Peyer's patch (tissue), 4 donors: ENCODE data around the gene CSNK2B. TPM values are rescaled to one million over a fixed set of nuclear protein-coding genes. Genes with fewer than 3 reads are reported as not detected.

ENCODE experiments used
- DNase-seq, 3 donors: peaks; one replicate each; pipeline ENCODE4 v3.0.0-alpha.2; 2017 to 2019
- H3K27ac ChIP-seq, 4 donors: fragments of 200-600 bp; sonication (generic); one replicate each; pipeline ENCODE4 v1.5.1; 2016 to 2019
- H3K27me3 ChIP-seq, 2 donors: fragments of 200-600 bp; sonication (generic); one replicate each; pipeline ENCODE4 v1.5.1; 2019
- H3K36me3 ChIP-seq, 3 donors: fragments of 200-600 bp; sonication (generic); one replicate each; pipeline ENCODE4 v1.5.1; 2016 to 2019
- H3K4me1 ChIP-seq, 4 donors: fragments of 200-600 bp; sonication (generic); one replicate each; pipeline ENCODE4 v1.5.1; 2016 to 2019
- H3K4me3 ChIP-seq, 4 donors: fragments of 200-600 bp; sonication (generic); 1 replicate in 3 of 4; 2 replicates in 1 of 4; pipeline ENCODE4 v1.5.1; 2016 to 2019; ENCODE audit warnings: mild to moderate bottlenecking in 1 of 4
- H3K9me3 ChIP-seq, 4 donors: fragments of 200-600 bp; sonication (generic); one replicate each; pipeline ENCODE4 v1.5.1; 2016 to 2019; ENCODE audit warnings: mild to moderate bottlenecking in 1 of 4
- CTCF ChIP-seq, 6 experiments: fragments of 450-650 bp in 4 of 6; fragments of 200-600 bp in 2 of 6; sonication (generic) in 1 of 6; IDR thresholded peaks; one replicate each; pipeline ENCODE4 v1.5.1; 2017 to 2019; ENCODE audit warnings: antibody characterized with exemption in 6 of 6, mild to moderate bottlenecking in 3 of 6, moderate library complexity in 1 of 6
- POLR2A ChIP-seq, 2 donors: fragments of 450-650 bp; IDR thresholded peaks; one replicate each; pipeline ENCODE4 v1.5.1; 2017; ENCODE audit warnings: antibody characterized with exemption in 2 of 2, mild to moderate bottlenecking in 2 of 2, moderate library complexity in 2 of 2
- total RNA-seq, 4 donors: library from RNA; depleted of rRNA; stranded (reverse); fragments of >200 nt; gene quantifications; one replicate each; pipeline ENCODE4 v1.1.0, GENCODE V29; 2016

CSNK2B gene
- total RNA-seq, 4 donors from 2014 or later: 209 to 243 (median 227) TPM

GRCh38 chr6:31639043-31639442 lies 26.8 kb upstream of the CSNK2B start:
- TF ChIP-seq CTCF (IDR thresholded peaks at IDR 0.05) (no peak), POLR2A (IDR thresholded peaks at IDR 0.05) (no peak)
- H3K27ac ChIP-seq: no peak overlapping the region
- peaks cover 0 to 99% (median 7%) of the 10 kb centered on the region in 3 donors for H3K36me3 ChIP-seq
- H3K4me3 ChIP-seq: no peak overlapping the region
- H3K4me1 ChIP-seq: no peaks in the 10 kb centered on the region
- no peaks in the 10 kb centered on the region for H3K9me3 ChIP-seq
- H3K27me3 ChIP-seq: no peaks in the 10 kb centered on the region
- no peak for DNase-seq

GRCh38 chr6:31639449-31639861 lies 26.4 kb upstream of the CSNK2B start:
- Histone ChIP-seq H3K36me3 (peaks cover 0 to 99% (median 7%) of the 10 kb centered on the region in 3 donors), H3K27ac (no peak overlapping the region), H3K4me1 (no peaks in the 10 kb centered on the region), H3K4me3 (no peak overlapping the region), H3K9me3 (no peaks in the 10 kb centered on the region), H3K27me3 (no peaks in the 10 kb centered on the region)
- TF ChIP-seq POLR2A (IDR thresholded peaks at IDR 0.05) (no peak), CTCF (IDR thresholded peaks at IDR 0.05) (no peak)
- no peak for DNase-seq

- H3K27me3 ChIP-seq: no peaks in the 10 kb centered on the region
- peaks cover 0 to 99% (median 7%) of the 10 kb centered on the region in 3 donors for H3K36me3 ChIP-seq
- H3K27ac ChIP-seq: no peak overlapping the region
- no peak for DNase-seq
- no peaks in the 10 kb centered on the region for H3K4me1 ChIP-seq
- no peak overlapping the region for H3K4me3 ChIP-seq
- H3K9me3 ChIP-seq: no peaks in the 10 kb centered on the region
- TF ChIP-seq POLR2A (IDR thresholded peaks at IDR 0.05): no peak
- TF ChIP-seq CTCF (IDR thresholded peaks at IDR 0.05): no peak
Observed at GRCh38 chr6:31640612-31641011, 25.3 kb upstream of the CSNK2B start.

GRCh38 chr6:31641370-31641769 lies 24.5 kb upstream of the CSNK2B start:
- no peaks in the 10 kb centered on the region for H3K4me1 ChIP-seq
- peaks cover 0 to 99% (median 7%) of the 10 kb centered on the region in 3 donors for H3K36me3 ChIP-seq
- DNase-seq: no peak
- no peak for TF ChIP-seq CTCF (IDR thresholded peaks at IDR 0.05)
- no peak for TF ChIP-seq POLR2A (IDR thresholded peaks at IDR 0.05)
- no peaks in the 10 kb centered on the region for H3K9me3 ChIP-seq
- no peak overlapping the region for H3K4me3 ChIP-seq
- no peak overlapping the region for H3K27ac ChIP-seq
- no peaks in the 10 kb centered on the region for H3K27me3 ChIP-seq

- no peaks in the 10 kb centered on the region for H3K27me3 ChIP-seq
- peaks cover 0 to 99% (median 7%) of the 10 kb centered on the region in 3 donors for H3K36me3 ChIP-seq
- no peaks in the 10 kb centered on the region for H3K9me3 ChIP-seq
- no peaks in the 10 kb centered on the region for H3K4me1 ChIP-seq
- no peak for TF ChIP-seq CTCF (IDR thresholded peaks at IDR 0.05)
- no peak overlapping the region for H3K4me3 ChIP-seq
- H3K27ac ChIP-seq: no peak overlapping the region
- no peak for DNase-seq
Observed at GRCh38 chr6:31642798-31643570, 22.9 kb upstream of the CSNK2B start.
